Measurements from ENCODE around the gene MVB12B.
A peak's percentile ranks its signal among the peaks of the same experiment; 100 is the strongest.

Gene MVB12B

DNA sequence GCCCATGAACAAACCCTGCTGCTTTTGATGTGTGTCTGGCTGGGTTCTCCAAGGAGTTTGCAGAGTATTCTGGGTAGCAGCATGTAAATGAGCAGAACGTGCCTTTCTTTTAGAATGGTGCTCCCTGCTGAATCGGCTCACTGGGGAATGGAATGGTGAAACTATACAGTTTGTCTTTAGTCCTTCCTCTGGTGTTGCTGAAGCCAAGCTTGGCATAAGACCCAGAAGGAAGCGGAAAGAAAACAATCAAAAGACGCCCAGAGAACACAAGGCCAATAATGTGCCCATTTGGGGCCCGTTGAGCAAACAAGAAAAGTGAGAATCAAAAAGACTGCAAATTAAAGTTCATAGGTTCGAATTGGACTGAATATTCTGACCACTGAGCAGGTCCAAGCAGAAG, 60.1 kb downstream of the MVB12B start:
- no peak for DNase-seq

DNA sequence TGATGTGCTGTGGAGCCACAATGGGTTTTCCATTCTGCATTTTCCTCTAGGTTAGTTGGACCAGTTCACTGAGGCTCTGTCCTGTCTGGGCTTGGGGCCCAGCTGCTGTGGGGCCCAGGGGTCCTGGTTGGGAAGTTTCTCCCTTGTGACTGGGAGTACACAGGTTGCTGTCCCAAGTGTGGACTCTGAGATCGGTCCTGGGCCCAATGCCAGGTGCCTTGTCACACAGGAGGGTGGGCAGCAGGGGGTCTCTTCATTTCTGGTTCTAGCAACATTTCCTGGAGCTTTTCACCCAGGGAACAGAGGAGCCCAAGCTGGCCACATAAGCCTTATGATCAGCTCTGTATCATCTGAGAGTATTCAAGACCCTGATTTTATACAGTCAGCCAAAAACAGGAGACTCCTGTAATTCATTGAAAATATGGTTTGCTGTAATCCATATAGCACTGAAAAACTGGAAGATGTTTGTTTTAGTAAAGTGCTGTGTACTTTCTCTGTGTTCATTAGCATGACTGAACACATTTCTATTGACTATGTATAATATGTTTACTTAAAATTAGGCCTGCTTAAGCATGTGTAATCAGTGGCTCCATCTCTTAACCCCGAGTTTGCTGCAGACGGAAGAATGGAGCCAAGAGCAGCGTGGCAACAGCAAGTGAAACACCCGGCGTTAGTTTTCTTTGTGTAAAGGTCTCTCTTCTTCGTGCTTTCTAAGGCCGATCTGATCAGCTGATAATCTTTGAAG, 62.5 kb downstream of the MVB12B start:
- no peak for DNase-seq

GRCh38 chr9:126389992-126390391, 63.4 kb downstream of the MVB12B start:
- peak; percentile 57 to 72 (median 69) for DNase-seq

GRCh38 chr9:126390923-126391322, 64.3 kb downstream of the MVB12B start:
- peak in 2 of 3 donors; percentile 34 to 50 for DNase-seq

- no peak for DNase-seq
Measured at GRCh38 chr9:126391713-126392661, 65.4 kb downstream of the MVB12B start.

DNA sequence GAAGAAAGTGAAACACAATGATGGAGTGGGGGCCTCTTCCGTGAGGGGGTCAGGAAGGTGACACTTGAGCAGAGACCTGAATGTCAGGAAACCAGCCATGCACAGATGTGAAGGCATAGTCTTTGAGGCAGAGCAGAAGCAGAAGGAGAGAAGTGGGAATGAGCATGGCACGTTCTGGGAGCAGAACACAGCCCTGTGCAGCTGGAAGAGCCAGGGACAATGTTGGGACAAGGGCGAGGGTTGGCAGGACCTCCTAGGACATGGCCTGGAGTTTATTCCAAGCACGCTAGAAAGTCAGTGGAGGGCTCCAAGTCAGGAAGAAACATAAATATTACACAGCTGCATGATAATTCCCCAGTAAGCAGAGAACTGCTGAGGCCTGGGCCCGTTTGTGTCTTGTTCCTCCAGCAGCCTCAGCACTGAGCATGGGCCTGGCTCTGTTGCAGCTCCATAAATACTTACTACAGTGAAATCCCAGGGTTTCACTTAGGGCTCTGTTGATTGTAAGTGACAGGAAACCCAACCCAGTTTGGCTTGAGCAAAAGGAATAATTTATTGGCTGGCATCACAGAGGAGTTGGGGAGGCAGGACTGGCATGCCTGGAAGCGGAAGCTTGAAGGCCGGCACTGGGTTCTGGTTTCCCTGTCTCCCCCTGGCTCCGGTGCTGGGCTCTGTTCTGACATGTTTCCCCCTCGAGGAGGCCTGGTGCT, 66.2 kb downstream of the MVB12B start:
- no peak for DNase-seq

- peak; percentile 75 to 89 (median 88) for DNase-seq
Measured at GRCh38 chr9:126393876-126394275, 67.2 kb downstream of the MVB12B start.

GRCh38 chr9:126394802-126395201, 68.2 kb downstream of the MVB12B start:
- DNase-seq = no peak

- DNase-seq = peak; percentile 41 to 52 (median 52)
Measured at GRCh38 chr9:126395439-126396212, 69.0 kb downstream of the MVB12B start.

DNA sequence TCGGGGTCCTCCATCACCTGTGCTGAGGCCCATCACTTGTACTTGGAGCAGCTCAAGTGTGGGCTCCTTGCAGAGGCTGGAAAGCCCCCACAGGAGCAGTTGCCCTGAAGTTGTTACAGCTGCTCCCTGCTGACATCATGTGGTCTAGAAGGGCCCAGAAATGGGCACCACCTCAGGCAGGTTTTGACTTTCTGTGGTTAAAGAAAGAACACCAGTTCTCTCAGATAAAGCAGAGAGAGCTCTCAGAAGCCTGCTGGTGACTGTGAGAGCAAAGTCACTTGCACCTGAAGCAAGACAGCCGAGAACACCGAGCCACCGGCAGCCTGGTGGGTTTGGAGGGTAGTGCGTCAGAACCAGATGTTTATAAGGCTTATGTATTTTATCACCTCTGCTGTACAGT, 70.4 kb downstream of the MVB12B start:
- DNase-seq = peak in 1 of 3 donors; percentile 30

- DNase-seq = peak; percentile 77 to 85 (median 85)
Measured at GRCh38 chr9:126398403-126399058, 71.9 kb downstream of the MVB12B start.

- DNase-seq = no peak
Measured at GRCh38 chr9:126399251-126399650, 72.6 kb downstream of the MVB12B start.

DNA sequence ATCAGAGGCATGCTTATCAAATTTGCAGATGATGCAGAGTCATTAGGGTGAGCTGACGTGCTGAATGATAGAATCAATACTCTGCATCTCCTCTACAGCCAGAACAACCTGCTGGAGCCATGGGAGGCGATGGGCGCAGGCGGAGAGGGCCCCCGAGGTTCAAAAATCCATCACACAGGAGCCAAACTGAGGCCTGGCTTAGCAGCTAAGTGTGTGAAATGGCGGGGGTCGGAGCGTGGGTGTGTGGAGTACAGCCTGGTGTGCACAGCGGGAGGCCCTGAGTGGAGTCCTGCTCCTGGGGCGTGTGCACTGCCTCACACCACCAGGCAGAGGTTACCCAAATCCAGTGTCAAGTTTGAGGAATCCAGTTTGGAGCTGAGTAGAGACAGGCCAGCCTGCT, 73.2 kb downstream of the MVB12B start:
- DNase-seq = no peak

DNA sequence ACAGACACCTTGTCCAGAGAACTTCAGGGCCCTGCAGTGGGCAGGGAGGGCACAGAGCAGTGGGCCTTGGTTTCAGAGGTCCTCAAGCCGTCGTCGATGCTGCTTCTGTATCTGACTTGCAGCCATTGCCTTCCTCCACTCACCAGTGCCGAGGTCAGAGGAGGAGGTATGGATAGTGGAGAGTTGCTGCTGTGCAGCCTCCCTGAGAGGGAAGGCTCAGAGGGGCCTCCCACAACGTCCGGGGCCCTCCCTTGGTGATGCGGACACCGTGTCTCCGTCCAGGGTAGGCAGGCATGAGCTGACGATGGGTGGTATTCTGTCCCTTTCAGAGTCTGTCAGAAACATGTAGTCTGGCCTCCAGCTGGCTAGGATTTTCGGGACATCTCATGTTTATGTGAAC, 73.9 kb downstream of the MVB12B start:
- no peak for DNase-seq

- DNase-seq = peak in 2 of 3 donors; percentile 34 to 50
Measured at GRCh38 chr9:126401107-126401506, 74.5 kb downstream of the MVB12B start.

DNA sequence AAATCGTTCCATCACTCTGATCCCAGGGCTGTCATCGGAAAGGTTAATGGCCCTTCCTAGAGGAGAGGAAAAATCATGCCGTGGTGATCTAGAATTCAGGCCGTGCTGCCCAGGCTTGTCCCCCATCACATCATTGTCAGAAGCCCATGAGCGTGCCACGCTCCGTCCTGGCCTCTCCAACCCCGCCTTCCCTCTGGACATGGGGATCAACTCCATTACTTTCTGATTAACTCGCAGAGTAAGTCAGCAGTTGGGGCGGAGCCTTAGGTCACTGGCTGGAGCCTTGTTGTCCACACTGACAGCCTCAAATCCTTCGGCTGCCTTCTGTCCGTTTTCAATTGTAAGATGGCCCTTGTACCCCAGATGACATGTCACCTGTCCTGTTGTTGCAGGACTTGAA, 75.0 kb downstream of the MVB12B start:
- DNase-seq = no peak

DNA sequence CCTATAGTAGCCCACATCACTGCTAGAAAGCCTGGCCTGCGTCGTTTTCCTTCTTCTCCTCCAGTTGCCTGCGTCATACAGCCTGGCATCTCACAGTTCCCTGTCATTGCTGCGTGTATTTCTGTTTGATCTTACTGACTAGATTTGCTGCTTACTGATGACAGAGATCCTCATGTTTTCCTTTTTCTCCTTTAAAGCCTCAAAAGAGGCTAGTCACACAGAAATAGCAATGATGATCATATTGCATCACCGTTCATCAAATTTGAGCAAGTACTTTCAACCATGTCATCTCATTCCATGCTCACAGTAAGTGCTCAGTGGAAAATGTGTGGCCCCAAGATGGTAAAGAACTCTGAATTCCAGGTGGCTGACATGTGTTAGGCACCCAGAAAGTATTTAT, 76.8 kb downstream of the MVB12B start:
- no peak for DNase-seq

- no peak for DNase-seq
Measured at GRCh38 chr9:126404459-126404858, 77.8 kb downstream of the MVB12B start.

- no peak for DNase-seq
Measured at GRCh38 chr9:126406075-126406667, 79.5 kb downstream of the MVB12B start.

DNA sequence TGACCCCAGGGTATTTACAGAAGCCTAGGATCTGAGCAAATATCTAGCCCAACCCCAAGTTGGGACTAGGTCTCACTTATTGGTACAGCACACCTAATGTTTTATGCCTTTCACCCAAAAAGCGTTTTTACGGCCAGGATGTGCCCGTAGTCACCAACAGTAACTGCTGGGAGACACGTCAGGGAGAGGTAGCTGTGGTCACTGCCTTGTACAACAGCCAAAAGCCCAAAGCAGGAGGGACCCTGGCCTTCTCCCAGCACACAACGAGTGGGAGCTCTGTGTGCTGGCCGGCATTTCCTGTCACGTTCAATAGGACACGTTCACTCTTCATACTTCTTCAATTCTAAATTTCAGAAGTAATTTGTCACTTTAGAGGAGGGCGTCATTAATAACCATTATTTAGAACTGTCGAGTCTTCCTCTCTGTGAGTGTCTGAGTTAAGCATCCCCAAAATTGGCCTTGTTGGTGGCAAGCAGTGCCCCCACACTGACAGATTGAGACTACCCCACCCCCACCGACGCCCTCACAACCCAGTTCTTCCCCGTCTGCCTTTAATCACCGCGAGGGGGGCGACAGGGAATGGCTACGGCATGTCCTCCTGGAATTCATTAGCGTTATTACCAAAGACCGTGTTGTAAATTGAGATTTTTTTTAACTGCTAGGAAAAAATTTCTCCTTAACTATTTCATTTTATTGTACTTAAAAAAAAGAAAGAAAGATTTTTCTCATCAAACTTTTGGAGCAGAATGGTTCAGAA, 80.7 kb downstream of the MVB12B start:
- DNase-seq = no peak

DNA sequence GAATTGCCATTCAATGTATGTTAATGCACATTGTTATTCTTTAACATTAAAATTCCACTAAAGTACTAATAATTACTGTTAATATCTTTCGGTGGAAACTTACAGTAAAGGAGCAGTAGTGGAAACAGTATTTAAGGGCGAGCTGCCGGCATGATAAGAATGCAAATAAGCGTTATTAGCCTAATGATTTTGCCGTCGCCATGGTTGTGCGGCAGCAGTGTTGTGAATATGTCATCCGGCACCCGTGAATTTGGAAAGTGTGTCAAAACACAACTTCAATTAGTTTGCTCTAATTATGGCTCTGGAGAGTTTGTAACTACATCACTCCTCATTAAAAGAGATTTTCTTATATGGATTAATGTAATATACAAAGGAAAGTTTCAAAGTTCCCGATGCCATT, 81.4 kb downstream of the MVB12B start:
- DNase-seq = no peak
